Skeletal muscle tissue (tissue), 4 donors: ENCODE results near the gene PHF14. TPM values are rescaled to one million over a fixed set of nuclear protein-coding genes. Genes with fewer than 3 reads are reported as not detected.

Source experiments
- H3K27ac ChIP-seq: one replicate; pipeline ENCODE4 v1.7.0; 2013; ENCODE audit warnings: mild to moderate bottlenecking, low read depth, low read length, inconsistent platforms
- H3K27me3 ChIP-seq, 3 donors: one replicate each; pipeline ENCODE4 v1.7.0; 2013; ENCODE audit warnings: low read length in 3 of 3; ENCODE audit not compliant: control insufficient read depth in 3 of 3, insufficient read depth in 3 of 3
- H3K36me3 ChIP-seq, 3 donors: one replicate each; pipeline ENCODE4 v1.7.0; 2013; ENCODE audit warnings: low read length in 3 of 3; ENCODE audit not compliant: control insufficient read depth in 3 of 3, insufficient read depth in 3 of 3
- H3K4me1 ChIP-seq, 3 donors: one replicate each; pipeline ENCODE4 v1.7.0; 2013; ENCODE audit warnings: low read length in 3 of 3, mild to moderate bottlenecking in 3 of 3; ENCODE audit not compliant: control insufficient read depth in 3 of 3, insufficient read depth in 3 of 3
- H3K4me3 ChIP-seq, 3 donors: one replicate each; pipeline ENCODE4 v1.7.0; 2013; ENCODE audit warnings: low read length in 3 of 3
- H3K9ac ChIP-seq, 3 donors: one replicate each; pipeline ENCODE4 v1.7.0; 2013; ENCODE audit warnings: low read length in 3 of 3, mild to moderate bottlenecking in 3 of 3, moderate library complexity in 2 of 3, low read depth in 1 of 3
- H3K9me3 ChIP-seq, 3 donors: one replicate each; pipeline ENCODE4 v1.7.0; 2013; ENCODE audit warnings: low read length in 3 of 3; ENCODE audit not compliant: control insufficient read depth in 3 of 3
- total RNA-seq: library from RNA; depleted of rRNA; stranded (reverse); fragments of >200 nt; gene quantifications from one replicate; pipeline ENCODE4 v1.2.3, GENCODE V29; 2014
- donor health status: Osteomylitis.

Gene PHF14
- total RNA-seq, 1 donor from 2014 or later, result 50.1 TPM

DNA sequence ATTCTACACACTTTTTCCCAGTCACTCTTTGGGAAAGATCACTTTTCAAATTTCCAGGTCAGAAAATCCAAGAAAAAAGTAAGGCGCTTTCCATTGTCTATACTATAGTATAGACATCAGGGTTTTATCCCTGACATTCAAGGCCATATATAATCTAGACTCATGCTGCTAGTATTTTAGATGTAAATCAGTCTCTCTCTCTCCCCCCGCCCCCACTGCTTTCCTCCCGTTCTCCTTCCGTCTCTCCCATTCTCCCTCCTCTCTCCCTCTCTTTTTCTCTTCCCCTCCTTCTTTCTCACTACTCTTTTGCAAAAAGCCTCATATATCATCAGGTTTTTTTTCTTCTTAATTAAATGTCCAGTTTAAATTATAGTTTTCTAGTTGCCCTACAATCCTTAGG lies 154.8 kb downstream of the PHF14 start:
- Histone ChIP-seq H3K27me3 (no peaks in the 10 kb centered on the region), H3K27ac (no peak overlapping the region), H3K9me3 (no peaks in the 10 kb centered on the region), H3K4me1 (no peaks in the 10 kb centered on the region), H3K36me3 (peaks cover 0 to 4% (median 0%) of the 10 kb centered on the region in 3 donors), H3K4me3 (no peak overlapping the region), H3K9ac (no peak overlapping the region)

DNA sequence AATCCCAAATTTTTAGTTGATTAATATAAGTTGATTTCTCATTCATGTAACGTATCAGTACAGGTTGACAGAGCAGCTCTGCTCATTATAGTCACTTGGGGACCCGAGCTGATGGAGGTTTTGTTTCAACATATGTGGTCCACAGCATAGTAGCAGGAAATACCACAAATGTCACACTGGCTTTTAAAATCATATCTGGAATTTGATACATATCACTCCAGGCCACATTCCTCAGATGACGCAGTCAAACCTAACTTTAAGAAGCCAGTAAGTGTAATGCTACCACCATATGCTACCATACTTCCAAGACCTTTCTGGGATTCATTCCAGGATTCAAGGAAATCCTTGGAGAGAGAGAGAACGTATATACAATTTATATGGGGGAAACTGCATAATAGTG lies 156.3 kb downstream of the PHF14 start:
- H3K9ac ChIP-seq, result no peak overlapping the region
- peaks cover 0 to 4% (median 0%) of the 10 kb centered on the region in 3 donors for H3K36me3 ChIP-seq
- no peaks in the 10 kb centered on the region for H3K27me3 ChIP-seq
- H3K4me1 ChIP-seq, result no peaks in the 10 kb centered on the region
- H3K27ac ChIP-seq, result no peak overlapping the region
- H3K4me3 ChIP-seq, result no peak overlapping the region
- H3K9me3 ChIP-seq, result no peaks in the 10 kb centered on the region

DNA sequence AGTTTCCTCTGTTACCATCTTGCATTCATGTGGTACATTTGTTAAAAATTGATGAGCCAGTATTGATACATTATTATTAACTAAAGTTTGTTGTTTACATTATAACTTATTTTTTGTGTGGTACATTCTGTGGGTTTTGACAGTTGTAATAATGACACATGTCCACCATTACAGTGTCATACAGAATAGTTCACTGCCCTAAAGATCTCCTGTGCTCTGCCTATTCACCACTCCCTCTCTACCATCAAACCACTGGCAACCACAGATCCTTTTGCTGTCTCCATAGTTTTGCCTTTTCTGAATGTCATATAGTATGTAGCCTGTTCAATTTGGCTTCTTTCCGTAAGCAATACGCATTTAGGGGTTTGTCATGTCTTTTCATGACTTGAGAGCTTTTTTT lies 156.9 kb downstream of the PHF14 start:
- H3K4me3 ChIP-seq, result no peak overlapping the region
- no peaks in the 10 kb centered on the region for H3K4me1 ChIP-seq
- H3K27ac ChIP-seq, result no peak overlapping the region
- H3K9me3 ChIP-seq, result no peaks in the 10 kb centered on the region
- H3K36me3 ChIP-seq, result peaks cover 0 to 4% (median 0%) of the 10 kb centered on the region in 3 donors
- no peaks in the 10 kb centered on the region for H3K27me3 ChIP-seq
- H3K9ac ChIP-seq, result no peak overlapping the region

DNA sequence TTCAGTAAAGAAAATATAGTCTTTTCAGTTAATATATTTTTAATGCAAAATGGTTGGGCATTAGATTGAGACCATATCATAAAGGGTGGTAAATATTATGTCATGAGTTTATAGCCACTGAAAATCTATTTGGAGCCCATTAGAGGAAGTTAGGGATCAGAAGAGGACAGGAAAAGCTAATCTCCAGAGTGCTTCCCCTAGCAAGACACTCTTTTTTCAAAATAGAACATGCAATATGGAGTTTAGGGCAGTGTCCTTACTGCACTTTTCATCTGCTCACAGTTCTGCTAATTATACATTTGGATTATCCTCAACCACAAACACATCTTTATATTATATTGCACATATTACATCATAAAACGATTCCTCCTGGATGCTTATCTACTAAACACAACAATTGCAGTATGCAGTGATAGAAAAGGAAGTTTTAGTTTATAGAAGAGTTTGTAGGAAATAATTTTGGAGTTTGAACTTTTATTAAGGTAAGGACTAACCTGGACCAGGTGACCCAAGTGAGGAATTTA lies 159.8 kb downstream of the PHF14 start:
- no peaks in the 10 kb centered on the region for H3K27me3 ChIP-seq
- H3K9ac ChIP-seq, result no peak overlapping the region
- H3K9me3 ChIP-seq, result no peaks in the 10 kb centered on the region
- H3K36me3 ChIP-seq, result peaks cover 0 to 4% (median 0%) of the 10 kb centered on the region in 3 donors
- no peaks in the 10 kb centered on the region for H3K4me1 ChIP-seq
- no peak overlapping the region for H3K4me3 ChIP-seq
- no peak overlapping the region for H3K27ac ChIP-seq

DNA sequence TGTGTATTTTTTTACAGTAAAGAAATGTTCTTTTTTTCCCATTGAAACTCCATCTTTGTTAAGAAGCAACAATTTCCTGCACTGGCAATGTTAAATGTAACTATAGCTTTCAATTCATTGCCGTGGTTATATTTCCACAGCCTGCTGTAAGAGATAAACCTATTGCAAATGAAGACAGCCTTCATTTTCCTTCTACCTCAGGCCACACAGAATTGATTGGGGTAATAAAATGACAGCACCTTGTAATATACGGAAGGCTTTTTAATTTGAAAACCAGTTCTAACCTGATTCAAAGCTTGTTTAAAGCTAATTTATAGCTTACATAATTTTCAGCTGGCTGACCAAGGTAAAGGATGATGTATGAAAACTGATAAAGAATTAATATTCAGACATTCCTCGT lies 161.9 kb downstream of the PHF14 start:
- Histone ChIP-seq H3K4me3 (no peak overlapping the region), H3K9ac (no peak overlapping the region), H3K4me1 (no peaks in the 10 kb centered on the region), H3K27me3 (no peaks in the 10 kb centered on the region), H3K36me3 (peaks cover 0 to 3% (median 0%) of the 10 kb centered on the region in 3 donors), H3K27ac (no peak overlapping the region), H3K9me3 (no peaks in the 10 kb centered on the region)

DNA sequence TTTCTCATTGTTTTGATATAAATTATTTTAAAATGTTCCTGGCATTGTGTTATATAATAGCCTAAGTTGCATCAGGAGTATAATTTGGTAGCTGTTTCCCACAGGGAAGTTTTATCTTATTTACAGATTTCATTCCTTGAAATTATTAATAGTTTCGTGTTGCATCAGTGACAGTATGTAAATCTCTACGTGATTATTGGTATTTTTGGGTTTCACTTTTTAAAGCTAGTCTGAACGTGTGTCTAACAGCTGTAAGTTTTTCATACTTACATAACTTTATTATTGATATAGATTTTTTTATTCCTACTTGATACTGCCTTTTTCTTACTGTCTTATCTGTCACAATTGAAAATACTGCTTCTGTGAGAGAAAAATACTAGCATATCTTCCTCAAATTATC lies 167.9 kb downstream of the PHF14 start:
- Histone ChIP-seq H3K4me3 (no peak overlapping the region), H3K27ac (no peak overlapping the region), H3K9ac (no peak overlapping the region), H3K27me3 (no peaks in the 10 kb centered on the region), H3K36me3 (no peaks in the 10 kb centered on the region), H3K4me1 (no peaks in the 10 kb centered on the region), H3K9me3 (no peaks in the 10 kb centered on the region)

DNA sequence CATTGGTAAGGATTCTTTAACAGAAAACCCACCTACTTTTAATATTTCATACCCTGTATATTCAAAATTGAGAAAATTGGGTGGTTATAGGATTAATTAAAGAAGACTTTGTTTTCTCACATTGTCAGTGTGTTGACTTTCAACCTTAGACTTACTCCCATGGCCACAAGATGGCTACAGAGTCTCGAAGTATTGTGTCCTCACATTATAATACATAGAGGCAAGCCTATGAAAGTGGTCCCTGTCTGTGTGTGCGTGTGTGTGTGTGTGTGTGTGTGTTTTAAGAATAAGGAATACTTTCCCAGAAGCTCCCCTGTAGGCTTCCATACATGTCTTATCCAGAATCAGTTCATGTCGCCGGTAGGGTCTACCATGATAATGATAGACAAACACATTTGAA lies 180.0 kb downstream of the PHF14 start:
- Histone ChIP-seq H3K9ac (no peak overlapping the region), H3K27ac (no peak overlapping the region), H3K9me3 (no peaks in the 10 kb centered on the region), H3K27me3 (no peaks in the 10 kb centered on the region), H3K4me1 (no peaks in the 10 kb centered on the region), H3K36me3 (no peaks in the 10 kb centered on the region), H3K4me3 (no peak overlapping the region)

DNA sequence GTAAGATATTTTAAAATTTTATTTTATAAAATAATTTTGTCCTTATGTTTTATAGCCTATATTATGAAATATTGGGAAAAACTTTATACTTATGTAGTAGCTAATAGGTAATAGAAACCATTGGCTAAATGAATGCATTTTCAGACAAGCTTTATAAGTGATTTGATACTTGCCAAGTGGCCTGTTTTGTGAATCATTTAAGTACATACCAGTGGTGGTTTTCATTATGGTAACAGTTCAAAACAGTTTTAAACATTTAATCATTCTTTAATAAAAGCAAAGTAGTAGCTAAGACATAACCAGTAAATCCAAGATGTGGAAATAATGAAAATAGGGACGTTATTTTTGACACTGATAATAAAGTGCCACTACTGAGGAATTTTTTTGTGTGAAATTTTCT lies 182.2 kb downstream of the PHF14 start:
- Histone ChIP-seq H3K4me1 (no peaks in the 10 kb centered on the region), H3K27me3 (no peaks in the 10 kb centered on the region), H3K9me3 (no peaks in the 10 kb centered on the region), H3K9ac (no peak overlapping the region), H3K4me3 (no peak overlapping the region), H3K27ac (no peak overlapping the region), H3K36me3 (no peaks in the 10 kb centered on the region)

DNA sequence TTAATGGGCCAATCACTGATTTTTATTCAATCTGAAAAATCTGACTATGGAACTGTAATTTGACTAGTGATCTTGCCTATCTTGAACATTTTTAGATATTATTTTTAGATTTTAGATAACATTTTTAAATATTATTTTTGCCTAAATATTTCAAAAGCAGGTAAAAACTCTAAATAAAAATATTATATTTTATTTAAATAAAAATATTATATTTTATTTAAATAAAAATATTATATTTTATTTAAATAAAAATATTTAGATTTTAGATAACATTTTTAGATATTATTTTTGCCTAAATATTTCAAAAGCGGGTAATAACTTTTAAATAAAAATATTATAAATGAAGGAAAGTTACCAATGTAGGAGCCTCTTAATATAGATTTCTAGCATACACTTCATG lies 187.8 kb downstream of the PHF14 start:
- H3K27ac ChIP-seq, result no peak overlapping the region
- H3K9me3 ChIP-seq, result no peaks in the 10 kb centered on the region
- no peak overlapping the region for H3K9ac ChIP-seq
- H3K27me3 ChIP-seq, result no peaks in the 10 kb centered on the region
- H3K4me3 ChIP-seq, result no peak overlapping the region
- H3K36me3 ChIP-seq, result no peaks in the 10 kb centered on the region
- H3K4me1 ChIP-seq, result no peaks in the 10 kb centered on the region

DNA sequence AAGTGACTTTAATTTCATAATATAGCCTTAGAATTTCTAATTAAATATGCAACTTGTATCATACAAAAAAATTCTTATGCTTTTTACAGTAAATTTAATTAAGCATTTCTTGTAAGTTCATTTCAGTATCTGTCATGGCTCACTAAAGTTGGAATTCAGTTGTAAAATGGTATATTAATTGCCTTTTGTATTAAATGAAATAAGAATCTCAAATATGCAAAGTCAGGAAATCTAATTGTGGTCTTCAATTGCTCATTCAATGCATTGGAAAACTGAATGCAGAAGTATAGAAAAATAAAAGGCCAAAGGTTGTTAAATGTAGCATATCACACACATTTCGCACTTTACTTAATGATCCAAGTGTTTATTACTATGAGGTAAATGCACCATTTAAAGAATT lies 189.5 kb downstream of the PHF14 start:
- no peaks in the 10 kb centered on the region for H3K9me3 ChIP-seq
- H3K36me3 ChIP-seq, result no peaks in the 10 kb centered on the region
- no peak overlapping the region for H3K4me3 ChIP-seq
- H3K27me3 ChIP-seq, result no peaks in the 10 kb centered on the region
- H3K4me1 ChIP-seq, result no peaks in the 10 kb centered on the region
- H3K27ac ChIP-seq, result no peak overlapping the region
- H3K9ac ChIP-seq, result no peak overlapping the region

DNA sequence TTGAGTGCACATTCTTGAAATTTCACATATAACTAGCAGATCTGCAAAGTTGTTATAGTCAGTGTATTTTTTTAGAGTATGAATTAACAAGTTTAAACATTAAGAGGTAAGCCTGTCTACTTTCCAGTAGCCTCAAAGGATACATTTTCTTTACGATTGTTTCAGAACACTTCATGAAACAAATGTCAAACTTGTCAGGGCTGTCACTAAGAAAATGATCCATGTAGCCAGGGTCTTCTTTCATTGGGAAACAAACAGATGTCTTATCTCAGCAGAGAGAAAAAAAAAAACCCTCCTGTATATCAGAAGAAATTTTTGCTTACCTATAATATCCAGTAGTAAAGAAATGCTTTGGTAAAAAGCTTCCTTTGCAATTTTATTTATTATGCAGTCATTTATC lies 192.4 kb downstream of the PHF14 start:
- Histone ChIP-seq H3K27ac (no peak overlapping the region), H3K4me3 (no peak overlapping the region), H3K9me3 (no peaks in the 10 kb centered on the region), H3K4me1 (peaks cover 0 to 2% (median 0%) of the 10 kb centered on the region in 3 donors), H3K27me3 (no peaks in the 10 kb centered on the region), H3K36me3 (no peaks in the 10 kb centered on the region), H3K9ac (no peak overlapping the region)
